ENCODE measurements around the gene RCE1.

RCE1 gene

DNA sequence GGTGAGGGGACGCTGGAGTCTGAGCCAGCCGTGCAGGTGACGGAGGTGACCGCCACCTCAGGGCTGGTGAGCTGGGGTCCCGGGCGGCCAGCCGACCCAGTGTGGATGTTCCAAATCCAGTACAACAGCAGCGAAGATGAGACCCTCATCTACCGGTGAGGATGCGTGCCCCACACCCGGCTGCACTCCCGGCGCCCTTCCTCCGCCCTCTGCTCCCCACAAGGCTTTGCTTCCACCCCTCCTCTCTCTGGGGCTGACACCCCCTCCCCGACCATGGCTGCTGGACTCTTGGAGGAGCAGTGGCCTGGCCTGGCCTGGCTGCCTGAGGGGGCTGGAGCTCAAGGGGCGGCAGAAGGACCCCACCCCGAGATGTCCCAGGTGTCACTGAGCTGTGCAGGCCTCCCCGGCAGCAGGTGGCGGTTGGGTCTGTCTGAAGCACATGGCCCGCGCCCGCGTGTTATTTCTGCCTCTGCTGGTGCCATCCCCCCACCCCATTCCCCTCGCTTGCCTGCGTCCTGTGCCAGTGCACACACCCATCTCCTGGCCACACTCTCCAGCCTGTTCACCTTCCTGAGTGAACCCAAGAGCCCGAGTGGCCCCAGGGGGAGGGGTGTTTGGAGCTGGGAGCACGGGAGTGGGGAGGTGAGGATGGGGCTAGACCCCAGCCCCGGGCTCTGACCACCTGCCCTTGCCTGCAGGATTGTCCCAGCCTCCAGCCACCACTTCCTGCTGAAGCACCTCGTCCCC is 15.9 kb downstream of the RCE1 start:
- ATAC-seq: no peak
- TF ChIP-seq ZFP3 (CRISPR knock-in tag; IDR thresholded peaks at IDR 0.05) (no peak), TCF4 (CRISPR knock-in tag; IDR thresholded peaks at IDR 0.05; ENCODE audit: borderline replicate concordance) (no peak), POU6F1 (CRISPR knock-in tag; IDR thresholded peaks at IDR 0.05; ENCODE audit: borderline replicate concordance, low read depth) (no peak), OSR1 (CRISPR knock-in tag; IDR thresholded peaks at IDR 0.05) (no peak), CSDC2 (CRISPR knock-in tag; IDR thresholded peaks at IDR 0.05) (no peak), ZC3H10 (CRISPR knock-in tag; IDR thresholded peaks at IDR 0.05) (no peak)
- TF ChIP-seq, protein P1, sequence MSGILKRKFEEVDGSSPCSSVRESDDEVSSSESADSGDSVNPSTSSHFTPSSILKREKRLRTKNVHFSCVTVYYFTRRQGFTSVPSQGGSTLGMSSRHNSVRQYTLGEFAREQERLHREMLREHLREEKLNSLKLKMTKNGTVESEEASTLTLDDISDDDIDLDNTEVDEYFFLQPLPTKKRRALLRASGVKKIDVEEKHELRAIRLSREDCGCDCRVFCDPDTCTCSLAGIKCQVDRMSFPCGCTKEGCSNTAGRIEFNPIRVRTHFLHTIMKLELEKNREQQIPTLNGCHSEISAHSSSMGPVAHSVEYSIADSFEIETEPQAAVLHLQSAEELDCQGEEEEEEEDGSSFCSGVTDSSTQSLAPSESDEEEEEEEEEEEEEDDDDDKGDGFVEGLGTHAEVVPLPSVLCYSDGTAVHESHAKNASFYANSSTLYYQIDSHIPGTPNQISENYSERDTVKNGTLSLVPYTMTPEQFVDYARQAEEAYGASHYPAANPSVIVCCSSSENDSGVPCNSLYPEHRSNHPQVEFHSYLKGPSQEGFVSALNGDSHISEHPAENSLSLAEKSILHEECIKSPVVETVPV (CRISPR knock-in tag; IDR thresholded peaks at IDR 0.05): no peak
- TF ChIP-seq, protein P2, sequence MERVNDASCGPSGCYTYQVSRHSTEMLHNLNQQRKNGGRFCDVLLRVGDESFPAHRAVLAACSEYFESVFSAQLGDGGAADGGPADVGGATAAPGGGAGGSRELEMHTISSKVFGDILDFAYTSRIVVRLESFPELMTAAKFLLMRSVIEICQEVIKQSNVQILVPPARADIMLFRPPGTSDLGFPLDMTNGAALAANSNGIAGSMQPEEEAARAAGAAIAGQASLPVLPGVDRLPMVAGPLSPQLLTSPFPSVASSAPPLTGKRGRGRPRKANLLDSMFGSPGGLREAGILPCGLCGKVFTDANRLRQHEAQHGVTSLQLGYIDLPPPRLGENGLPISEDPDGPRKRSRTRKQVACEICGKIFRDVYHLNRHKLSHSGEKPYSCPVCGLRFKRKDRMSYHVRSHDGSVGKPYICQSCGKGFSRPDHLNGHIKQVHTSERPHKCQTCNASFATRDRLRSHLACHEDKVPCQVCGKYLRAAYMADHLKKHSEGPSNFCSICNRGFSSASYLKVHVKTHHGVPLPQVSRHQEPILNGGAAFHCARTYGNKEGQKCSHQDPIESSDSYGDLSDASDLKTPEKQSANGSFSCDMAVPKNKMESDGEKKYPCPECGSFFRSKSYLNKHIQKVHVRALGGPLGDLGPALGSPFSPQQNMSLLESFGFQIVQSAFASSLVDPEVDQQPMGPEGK (CRISPR knock-in tag; IDR thresholded peaks at IDR 0.05; ENCODE audit: borderline replicate concordance): no peak
- TF ChIP-seq, protein P3, sequence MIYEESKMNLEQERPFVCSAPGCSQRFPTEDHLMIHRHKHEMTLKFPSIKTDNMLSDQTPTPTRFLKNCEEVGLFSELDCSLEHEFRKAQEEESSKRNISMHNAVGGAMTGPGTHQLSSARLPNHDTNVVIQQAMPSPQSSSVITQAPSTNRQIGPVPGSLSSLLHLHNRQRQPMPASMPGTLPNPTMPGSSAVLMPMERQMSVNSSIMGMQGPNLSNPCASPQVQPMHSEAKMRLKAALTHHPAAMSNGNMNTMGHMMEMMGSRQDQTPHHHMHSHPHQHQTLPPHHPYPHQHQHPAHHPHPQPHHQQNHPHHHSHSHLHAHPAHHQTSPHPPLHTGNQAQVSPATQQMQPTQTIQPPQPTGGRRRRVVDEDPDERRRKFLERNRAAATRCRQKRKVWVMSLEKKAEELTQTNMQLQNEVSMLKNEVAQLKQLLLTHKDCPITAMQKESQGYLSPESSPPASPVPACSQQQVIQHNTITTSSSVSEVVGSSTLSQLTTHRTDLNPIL (CRISPR knock-in tag; IDR thresholded peaks at IDR 0.05; ENCODE audit: low read depth): no peak

- ATAC-seq: no peak
- no peak for TF ChIP-seq TSHZ2 (CRISPR knock-in tag; IDR thresholded peaks at IDR 0.05)
- TF ChIP-seq TCF4 (CRISPR knock-in tag; IDR thresholded peaks at IDR 0.05; ENCODE audit: borderline replicate concordance): no peak
- no peak for TF ChIP-seq CSDC2 (CRISPR knock-in tag; IDR thresholded peaks at IDR 0.05)
- TF ChIP-seq POU6F1 (CRISPR knock-in tag; IDR thresholded peaks at IDR 0.05; ENCODE audit: borderline replicate concordance, low read depth): no peak
- TF ChIP-seq TOX (CRISPR knock-in tag; IDR thresholded peaks at IDR 0.05; ENCODE audit: borderline replicate concordance): no peak
- no peak for TF ChIP-seq ESRRG (CRISPR knock-in tag; IDR thresholded peaks at IDR 0.05)
- TF ChIP-seq BACH2 (CRISPR knock-in tag; IDR thresholded peaks at IDR 0.05; ENCODE audit: borderline replicate concordance): no peak
- no peak for TF ChIP-seq ZFP3 (CRISPR knock-in tag; IDR thresholded peaks at IDR 0.05)
- TF ChIP-seq ZNF8 (CRISPR knock-in tag; IDR thresholded peaks at IDR 0.05): no peak
- TF ChIP-seq PPARA (CRISPR knock-in tag; IDR thresholded peaks at IDR 0.05; ENCODE audit: borderline replicate concordance): no peak
- no peak for TF ChIP-seq ZNF70 (CRISPR knock-in tag; IDR thresholded peaks at IDR 0.05)
- TF ChIP-seq, protein P3 (CRISPR knock-in tag; IDR thresholded peaks at IDR 0.05; ENCODE audit: low read depth): no peak
- TF ChIP-seq ZNF565 (CRISPR knock-in tag; conservative IDR thresholded peaks at IDR 0.05; ENCODE audit: low read depth): no peak
- TF ChIP-seq ZC3H10 (CRISPR knock-in tag; IDR thresholded peaks at IDR 0.05): no peak
- no peak for TF ChIP-seq RARB (CRISPR knock-in tag; IDR thresholded peaks at IDR 0.05)
- TF ChIP-seq, protein P2 (CRISPR knock-in tag; IDR thresholded peaks at IDR 0.05; ENCODE audit: borderline replicate concordance): no peak
Measured at GRCh38 chr11:66859686-66860448, 16.6 kb downstream of the RCE1 start.

Measured in SK-N-SH treated with all-trans-retinoic acid at 6 μM for 48 hours (cell line).